Measurements from ENCODE around the gene COMT. TPM values are rescaled to one million over a fixed set of nuclear protein-coding genes. Genes with fewer than 3 reads are reported as not detected.

Gene COMT
- total and polyA plus RNA-seq, 9 of the 15 experiments (the other 6 are each of a cell fraction or from before 2014, with no cell fraction given): 12.5 to 351 (median 155) TPM

- Histone ChIP-seq H3K9me1 (ENCODE audit: control insufficient read depth, insufficient read depth, low read length) (peaks cover 20% of the 10 kb centered on the region), H3K4me1 (replicated peaks in 1 of 2; ENCODE audit: control insufficient read depth in 2 of 2, insufficient read depth in 2 of 2, low read length in 2 of 2) (peaks cover 57 to 64% of the 10 kb centered on the region in 2 experiments), H4K20me1 (replicated peaks; ENCODE audit: control insufficient read depth, insufficient read depth, low read length) (peaks cover 15% of the 10 kb centered on the region; the same call in 1 of the 2 replicates), H2AFZ (ENCODE audit: low read depth, low read length) (no peak overlapping the region), H3K27me3 (ENCODE audit: control insufficient read depth in 2 of 2, insufficient read depth in 2 of 2, low read length in 2 of 2) (no peaks in the 10 kb centered on the region), H3K9ac (ENCODE audit: insufficient read depth in 1 of 2, low read depth in 2 of 2, low read length in 2 of 2) (peak overlapping the region in 1 of 2 experiments; percentile 89; a peak in 2 of 4 replicates), H3K4me3 (no peak overlapping the region), H3K27ac (ENCODE audit: extremely low read depth, low read depth, low read length) (no peak overlapping the region), H3K4me2 (ENCODE audit: insufficient read depth, low read length) (no peak overlapping the region), H3K9me3 (replicated peaks; ENCODE audit: control insufficient read depth, insufficient read depth, low read depth, low read length) (peaks cover 14% of the 10 kb centered on the region), H3K36me3 (ENCODE audit: control insufficient read depth, insufficient read depth, low read length) (peaks cover 22% of the 10 kb centered on the region; the same call in 2 of the 3 replicates), H3K79me2 (ENCODE audit: control insufficient read depth, insufficient read depth, low read length) (peaks cover 30% of the 10 kb centered on the region; the same call in 2 of the 3 replicates)
- intact Hi-C loops (cut with micrococcal nuclease): no loop called here
- FAIRE-seq: no peak
- no TSS peak for BruUV-seq (replicated peaks)
- ChIA-PET POLR2A (interaction anchor here (0.9 to 10.0 kb wide), 8 partner anchors 10 to 103 kb away, joined by 3 to 120 read pairs (median 6); partner anchors contain the start of gene TANGO2), CTCF (ENCODE audit: low intra/inter-chr PET ratio) (interaction anchor here (0.6 kb wide), 1 partner anchor 41 kb away, joined by 3 read pairs; no protein-coding TSS in a partner anchor)
- ATAC-seq: peak; percentile 14
- DNase-seq (ENCODE audit: extremely low read depth in 1 of 4, low spot score in 3 of 4): peak in 1 of 4 experiments; percentile 54
- in situ Hi-C loops (cut with MboI): no loop called here
- WGBS (ENCODE audit: insufficient coverage, low coverage, missing lambda C conversion rate): 78% methylated on average over 11 of the region's 11 CpGs
- TF ChIP-seq NFIC (IDR thresholded peaks at IDR 0.05) (no peak), NR1H2 (CRISPR knock-in tag; IDR thresholded peaks at IDR 0.05) (no peak), SNAPC5 (CRISPR knock-in tag; IDR thresholded peaks at IDR 0.05) (no peak), MAX (CRISPR knock-in tag; IDR thresholded peaks at IDR 0.05) (no peak), ADNP (tag; IDR thresholded peaks at IDR 0.05) (no peak), PHF8 (IDR thresholded peaks at IDR 0.05; ENCODE audit: borderline replicate concordance, low read length) (no peak; the same call in 1 of the 2 replicates), EHMT2 (IDR thresholded peaks at IDR 0.05) (no peak), DLX4 (CRISPR knock-in tag; IDR thresholded peaks at IDR 0.05) (no peak), SMARCA5 (IDR thresholded peaks at IDR 0.05) (no peak), ILK (tag; IDR thresholded peaks at IDR 0.05; ENCODE audit: borderline replicate concordance, low read depth) (no peak), SUPT5H (IDR thresholded peaks at IDR 0.05) (no peak), KDM5B (IDR thresholded peaks at IDR 0.05; ENCODE audit: insufficient replicate concordance, low read depth, low read length) (no peak), KDM1A (IDR thresholded peaks at IDR 0.05) (no peak), YY1 (IDR thresholded peaks at IDR 0.05; ENCODE audit: borderline replicate concordance in 1 of 3, control insufficient read depth in 1 of 3, extremely low read depth in 1 of 3, insufficient read depth in 3 of 3, insufficient read length in 1 of 3, insufficient replicate concordance in 2 of 3, low read depth in 1 of 3, low read length in 2 of 3) (peak in 1 of 3 experiments; percentile 33)
- TF ChIP-seq, protein P1, sequence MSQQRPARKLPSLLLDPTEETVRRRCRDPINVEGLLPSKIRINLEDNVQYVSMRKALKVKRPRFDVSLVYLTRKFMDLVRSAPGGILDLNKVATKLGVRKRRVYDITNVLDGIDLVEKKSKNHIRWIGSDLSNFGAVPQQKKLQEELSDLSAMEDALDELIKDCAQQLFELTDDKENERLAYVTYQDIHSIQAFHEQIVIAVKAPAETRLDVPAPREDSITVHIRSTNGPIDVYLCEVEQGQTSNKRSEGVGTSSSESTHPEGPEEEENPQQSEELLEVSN (IDR thresholded peaks at IDR 0.05; ENCODE audit: borderline replicate concordance in 1 of 2, extremely low read depth in 1 of 2, insufficient read depth in 1 of 2, insufficient read length in 1 of 2, low read depth in 1 of 2, low read length in 1 of 2, poor library complexity in 1 of 2, severe bottlenecking in 1 of 2): peak in 1 of 2 experiments; percentile 44
- TF ChIP-seq, protein P2, sequence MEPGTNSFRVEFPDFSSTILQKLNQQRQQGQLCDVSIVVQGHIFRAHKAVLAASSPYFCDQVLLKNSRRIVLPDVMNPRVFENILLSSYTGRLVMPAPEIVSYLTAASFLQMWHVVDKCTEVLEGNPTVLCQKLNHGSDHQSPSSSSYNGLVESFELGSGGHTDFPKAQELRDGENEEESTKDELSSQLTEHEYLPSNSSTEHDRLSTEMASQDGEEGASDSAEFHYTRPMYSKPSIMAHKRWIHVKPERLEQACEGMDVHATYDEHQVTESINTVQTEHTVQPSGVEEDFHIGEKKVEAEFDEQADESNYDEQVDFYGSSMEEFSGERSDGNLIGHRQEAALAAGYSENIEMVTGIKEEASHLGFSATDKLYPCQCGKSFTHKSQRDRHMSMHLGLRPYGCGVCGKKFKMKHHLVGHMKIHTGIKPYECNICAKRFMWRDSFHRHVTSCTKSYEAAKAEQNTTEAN (CRISPR knock-in tag; IDR thresholded peaks at IDR 0.05): no peak
Measured at GRCh38 chr22:20008221-20008995, 66.8 kb downstream of the COMT start.
